Progenitor cell of endocrine pancreas (in vitro differentiated cells): ENCODE data around the gene BPHL. TPM values are rescaled to one million over a fixed set of nuclear protein-coding genes. Genes with fewer than 3 reads are reported as not detected.

Experiments used
- DNase-seq: peaks from one replicate; pipeline ENCODE4 v3.0.0; 2021; ENCODE audit warnings: low spot score; ENCODE audit not compliant: unreplicated experiment
- H3K27ac Mint-ChIP-seq: 2 replicates; pipeline ENCODE4 v1.8.0; 2021; ENCODE audit warnings: mild to moderate bottlenecking, moderate library complexity, mixed read lengths
- H3K27me3 Mint-ChIP-seq: 2 replicates; pipeline ENCODE4 v1.8.0; 2021; ENCODE audit warnings: mixed read lengths
- H3K36me3 Mint-ChIP-seq: 2 replicates; pipeline ENCODE4 v1.8.0; 2022; ENCODE audit warnings: mixed read lengths; ENCODE audit not compliant: insufficient read depth
- H3K4me1 Mint-ChIP-seq: 2 replicates; pipeline ENCODE4 v1.8.0; 2021; ENCODE audit warnings: low read depth, mixed read lengths
- H3K4me3 Mint-ChIP-seq: 2 replicates; pipeline ENCODE4 v1.8.0; 2021; ENCODE audit warnings: low read depth, mild to moderate bottlenecking, moderate library complexity, mixed read lengths
- H3K9me3 Mint-ChIP-seq: 2 replicates; pipeline ENCODE4 v1.8.0; 2021; ENCODE audit warnings: low read depth, mixed read lengths
- total RNA-seq: library from RNA; stranded (reverse); gene quantifications from 2 replicates; pipeline ENCODE4 v1.2.1, GENCODE V29; 2021
- TF ChIP-seq, protein P1 (sequence below): fragments of 200-600 bp; sonication (generic); IDR thresholded peaks from one replicate; pipeline ENCODE4 v1.5.0; 2021; ENCODE audit warnings: antibody characterized with exemption, mild to moderate bottlenecking; ENCODE audit not compliant: unreplicated experiment

The BPHL gene
- total RNA-seq, 1 donor from 2014 or later: 68.4 TPM

DNA sequence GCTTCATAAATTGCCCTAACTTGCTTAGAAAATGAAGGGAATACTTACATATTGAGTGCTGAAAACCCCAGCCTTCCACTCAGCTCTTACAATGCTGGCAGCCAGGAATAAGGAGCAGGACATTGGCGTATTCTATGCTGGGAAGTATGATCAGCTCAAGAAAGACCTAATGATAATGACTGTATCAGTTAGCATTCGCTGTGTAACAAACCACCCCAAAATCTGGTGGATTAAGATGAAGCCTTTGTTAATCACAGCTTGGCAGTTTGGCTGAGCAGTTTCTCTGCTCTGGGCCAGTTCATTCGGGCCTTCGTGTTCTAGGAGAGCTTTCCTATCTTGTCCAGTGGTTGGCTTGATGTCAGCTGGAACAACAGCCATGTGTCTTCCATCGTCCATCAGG lies 72.3 kb downstream of the BPHL start:
- no peaks in the 10 kb centered on the region for H3K9me3 Mint-ChIP-seq
- H3K27me3 Mint-ChIP-seq: no peaks in the 10 kb centered on the region
- no peak overlapping the region for H3K4me3 Mint-ChIP-seq
- H3K4me1 Mint-ChIP-seq: peaks cover 3% of the 10 kb centered on the region
- no peak for DNase-seq
- TF ChIP-seq, protein P1, sequence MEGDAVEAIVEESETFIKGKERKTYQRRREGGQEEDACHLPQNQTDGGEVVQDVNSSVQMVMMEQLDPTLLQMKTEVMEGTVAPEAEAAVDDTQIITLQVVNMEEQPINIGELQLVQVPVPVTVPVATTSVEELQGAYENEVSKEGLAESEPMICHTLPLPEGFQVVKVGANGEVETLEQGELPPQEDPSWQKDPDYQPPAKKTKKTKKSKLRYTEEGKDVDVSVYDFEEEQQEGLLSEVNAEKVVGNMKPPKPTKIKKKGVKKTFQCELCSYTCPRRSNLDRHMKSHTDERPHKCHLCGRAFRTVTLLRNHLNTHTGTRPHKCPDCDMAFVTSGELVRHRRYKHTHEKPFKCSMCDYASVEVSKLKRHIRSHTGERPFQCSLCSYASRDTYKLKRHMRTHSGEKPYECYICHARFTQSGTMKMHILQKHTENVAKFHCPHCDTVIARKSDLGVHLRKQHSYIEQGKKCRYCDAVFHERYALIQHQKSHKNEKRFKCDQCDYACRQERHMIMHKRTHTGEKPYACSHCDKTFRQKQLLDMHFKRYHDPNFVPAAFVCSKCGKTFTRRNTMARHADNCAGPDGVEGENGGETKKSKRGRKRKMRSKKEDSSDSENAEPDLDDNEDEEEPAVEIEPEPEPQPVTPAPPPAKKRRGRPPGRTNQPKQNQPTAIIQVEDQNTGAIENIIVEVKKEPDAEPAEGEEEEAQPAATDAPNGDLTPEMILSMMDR: no peak
- no peak overlapping the region for H3K27ac Mint-ChIP-seq
- H3K36me3 Mint-ChIP-seq: no peaks in the 10 kb centered on the region

DNA sequence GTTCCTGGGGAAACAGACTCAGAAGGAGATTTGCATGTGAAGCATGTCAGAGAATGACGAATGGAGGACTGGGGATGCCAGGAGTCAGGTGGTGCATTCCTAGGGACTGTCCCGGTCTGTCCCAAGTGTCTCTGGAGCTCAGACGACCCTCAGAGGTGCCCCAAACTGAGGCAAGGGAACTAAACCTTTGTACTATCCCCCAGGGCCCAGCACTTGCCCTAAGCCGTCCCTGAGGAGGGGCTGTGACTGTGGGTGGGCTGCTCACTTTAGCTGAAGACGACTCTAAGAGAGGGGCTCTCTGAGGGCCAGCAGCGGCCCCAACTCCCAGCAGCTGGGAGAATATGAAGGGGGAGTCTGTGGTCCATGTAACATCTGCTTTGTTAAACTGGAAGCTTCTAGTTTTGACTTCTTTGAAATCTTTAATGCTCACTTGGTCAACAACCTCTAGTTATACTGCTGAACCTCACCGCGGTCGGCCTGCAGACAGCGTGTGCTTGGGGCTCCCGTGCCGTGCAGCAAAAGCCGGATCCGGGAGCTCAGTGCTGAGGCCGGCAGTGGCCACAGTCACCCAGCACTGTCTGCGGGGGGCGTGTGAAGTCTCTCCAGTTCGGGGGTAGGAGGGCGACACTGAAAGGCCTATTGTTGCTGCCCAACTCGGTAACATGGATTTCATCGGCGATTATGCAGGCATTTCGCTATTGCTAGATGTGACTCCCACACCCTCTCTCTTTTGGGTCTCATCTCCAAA lies 74.8 kb downstream of the BPHL start:
- no peaks in the 10 kb centered on the region for H3K36me3 Mint-ChIP-seq
- H3K9me3 Mint-ChIP-seq: no peaks in the 10 kb centered on the region
- TF ChIP-seq, protein P1: no peak
- no peaks in the 10 kb centered on the region for H3K4me1 Mint-ChIP-seq
- no peaks in the 10 kb centered on the region for H3K27me3 Mint-ChIP-seq
- no peak overlapping the region for H3K4me3 Mint-ChIP-seq
- H3K27ac Mint-ChIP-seq: no peak overlapping the region
- no peak for DNase-seq

DNA sequence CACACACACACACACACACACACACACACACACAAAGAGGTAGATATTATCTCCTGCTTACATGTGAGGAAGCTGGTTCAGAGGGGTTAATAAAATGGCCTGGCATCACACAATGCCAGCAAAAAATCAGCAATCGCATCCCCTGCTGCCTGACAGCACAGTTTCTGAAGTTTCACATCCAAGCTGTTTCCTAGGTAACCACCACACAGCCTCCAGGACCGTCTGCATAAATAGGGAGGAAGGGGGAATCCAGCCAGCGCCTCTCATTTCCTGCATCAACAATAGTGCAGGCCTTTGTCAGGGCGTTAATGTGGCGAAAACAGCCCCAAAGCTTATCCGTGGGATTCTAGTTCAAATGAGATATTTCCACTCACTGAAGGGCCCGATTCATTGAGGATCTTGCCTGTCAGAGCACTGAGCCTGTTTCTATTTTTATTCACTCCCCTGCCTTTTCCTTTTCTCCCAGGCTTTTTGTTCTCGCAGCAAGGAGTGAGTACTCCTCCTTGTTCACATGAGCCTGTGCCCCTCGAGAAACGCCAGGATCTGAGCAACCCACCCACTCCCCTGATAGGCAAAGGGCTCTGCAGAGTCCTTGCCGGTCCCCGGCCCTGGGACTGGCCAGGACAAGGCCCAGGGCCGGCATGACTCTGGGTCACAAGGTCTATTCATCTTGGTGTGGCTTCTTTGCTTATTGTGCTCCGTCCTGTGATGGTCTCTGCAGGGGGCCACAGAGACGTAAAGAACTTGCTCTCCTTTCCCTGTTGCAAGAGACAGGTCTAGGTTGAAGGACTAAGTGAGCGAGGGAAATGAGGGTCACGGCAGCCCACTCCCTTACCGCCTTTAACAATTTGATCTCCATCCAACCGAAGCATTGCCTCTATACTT lies 76.3 kb downstream of the BPHL start:
- DNase-seq: no peak
- TF ChIP-seq, protein P1: no peak
- H3K4me1 Mint-ChIP-seq: no peaks in the 10 kb centered on the region
- H3K9me3 Mint-ChIP-seq: peaks cover 6% of the 10 kb centered on the region
- H3K36me3 Mint-ChIP-seq: no peaks in the 10 kb centered on the region
- no peaks in the 10 kb centered on the region for H3K27me3 Mint-ChIP-seq
- H3K27ac Mint-ChIP-seq: no peak overlapping the region
- no peak overlapping the region for H3K4me3 Mint-ChIP-seq

DNA sequence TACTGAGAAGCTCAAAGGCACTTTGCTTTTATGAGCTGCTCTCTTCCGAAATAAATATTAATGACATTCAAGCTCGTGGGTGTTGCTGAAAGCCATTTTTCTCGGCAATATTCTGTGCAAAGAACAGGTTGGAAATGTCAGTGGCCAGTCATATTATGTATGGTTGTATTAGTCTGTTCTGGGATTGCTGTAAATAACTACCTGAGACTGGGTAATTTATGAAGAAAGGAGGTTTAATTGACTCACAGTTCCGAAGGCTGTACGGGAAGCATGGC lies 76.8 kb downstream of the BPHL start:
- no peak overlapping the region for H3K4me3 Mint-ChIP-seq
- H3K27me3 Mint-ChIP-seq: no peaks in the 10 kb centered on the region
- TF ChIP-seq, protein P1: no peak
- peaks cover 6% of the 10 kb centered on the region for H3K9me3 Mint-ChIP-seq
- DNase-seq: no peak
- no peak overlapping the region for H3K27ac Mint-ChIP-seq
- no peaks in the 10 kb centered on the region for H3K36me3 Mint-ChIP-seq
- no peaks in the 10 kb centered on the region for H3K4me1 Mint-ChIP-seq

DNA sequence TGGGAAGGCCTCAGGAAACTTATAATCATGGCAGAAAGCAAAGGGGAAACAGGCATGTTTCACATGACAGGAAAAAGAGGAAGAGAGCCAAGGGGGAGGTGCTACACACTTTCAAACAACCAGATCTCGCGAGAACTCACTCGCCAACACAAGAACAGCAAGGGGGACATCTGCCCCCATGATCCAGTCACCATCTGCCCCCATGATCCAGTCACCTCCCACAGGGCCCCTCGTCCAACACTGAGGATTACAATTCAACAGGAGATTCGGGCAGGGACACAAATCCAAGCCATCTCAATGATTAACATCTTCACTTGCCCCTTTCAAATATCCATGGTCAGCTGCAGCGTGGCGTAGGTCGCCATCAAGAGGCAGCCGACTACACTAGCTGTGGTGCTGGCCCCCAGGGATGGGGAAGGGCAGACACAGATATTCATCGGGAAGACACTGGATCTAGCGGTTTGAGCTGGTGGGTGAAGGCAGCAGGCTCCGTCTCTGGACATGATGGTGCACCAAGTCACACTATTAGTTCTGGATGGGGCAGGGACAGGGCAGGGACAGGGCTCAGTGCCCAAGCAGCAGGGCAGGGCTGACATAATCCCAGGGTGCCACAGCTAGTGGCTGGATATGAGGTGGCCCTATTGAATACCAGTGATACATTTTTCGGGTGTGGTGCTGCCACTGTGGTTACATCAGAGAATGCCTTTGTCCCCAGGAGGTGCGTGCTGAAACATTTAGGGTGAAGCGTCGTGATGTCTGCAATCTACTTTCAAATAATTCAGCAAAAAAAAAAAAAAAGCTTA lies 77.4 kb downstream of the BPHL start:
- Mint-ChIP-seq H3K27ac (no peak overlapping the region), H3K27me3 (no peaks in the 10 kb centered on the region), H3K4me3 (no peak overlapping the region), H3K36me3 (no peaks in the 10 kb centered on the region), H3K9me3 (peaks cover 6% of the 10 kb centered on the region), H3K4me1 (no peaks in the 10 kb centered on the region)
- TF ChIP-seq, protein P1: no peak
- DNase-seq: no peak
